Measurements from ENCODE around the gene TLE1. TPM values are rescaled to one million over a fixed set of nuclear protein-coding genes. Genes with fewer than 3 reads are reported as not detected.

The TLE1 gene
- total RNA-seq, 1 experiment from 2014 or later: 79.3 TPM

GRCh38 chr9:81650586-81651515 lies 38.5 kb downstream of the TLE1 start:
- H3K23ac ChIP-seq (ENCODE audit: insufficient read length, low read depth, low read length): no peak overlapping the region
- H3K36me3 Mint-ChIP-seq (ENCODE audit: insufficient read depth in 1 of 3, low read depth in 3 of 3): peaks cover 24 to 56% (median 45%) of the 10 kb centered on the region in 3 experiments; a peak in 6 of 7 replicates

More at GRCh38 chr9:81650586-81651515, 38.5 kb downstream of the TLE1 start:
- Histone ChIP-seq H4K8ac (replicated peaks; ENCODE audit: insufficient read length, low read depth, low read length) (no peak overlapping the region), H3K4me2 (ENCODE audit: insufficient read depth, insufficient read length, low read length) (no peak overlapping the region), H3K18ac (ENCODE audit: insufficient read length, low read depth, low read length) (no peak overlapping the region), H3K79me1 (ENCODE audit: insufficient read depth, low read depth, low read length, poor library complexity, severe bottlenecking) (peaks cover 4% of the 10 kb centered on the region), H2AFZ (ENCODE audit: low read length) (no peak overlapping the region), H3K9me3 (ENCODE audit: control insufficient read depth, low read depth, low read length) (no peaks in the 10 kb centered on the region), H4K20me1 (ENCODE audit: control insufficient read depth, insufficient read depth, insufficient read length) (no peaks in the 10 kb centered on the region), H2BK5ac (ENCODE audit: insufficient read length, low read length) (no peak overlapping the region), H2AK5ac (ENCODE audit: insufficient read length, low read length) (no peak overlapping the region), H3K9ac (ENCODE audit: extremely low read depth, insufficient read length, low read length) (no peak overlapping the region), H3K4me1 (ENCODE audit: insufficient read depth, low read length) (peaks cover 12% of the 10 kb centered on the region; the same call in 1 of the 2 replicates), H3K27me3 (ENCODE audit: insufficient read depth, low read length) (no peaks in the 10 kb centered on the region), H3K4ac (ENCODE audit: low read depth, low read length) (no peak overlapping the region), H3K23me2 (ENCODE audit: insufficient read length, low read depth, low read length, poor library complexity, severe bottlenecking) (no peaks in the 10 kb centered on the region), H2BK12ac (ENCODE audit: insufficient read length, low read depth, low read length) (no peak overlapping the region), H2BK15ac (ENCODE audit: low read depth, low read length) (no peak overlapping the region), H3K79me2 (ENCODE audit: insufficient read depth, low read length) (peaks cover 12% of the 10 kb centered on the region; the same call in 1 of the 2 replicates), H3K56ac (ENCODE audit: insufficient read length, low read depth, low read length) (no peak overlapping the region), H2BK20ac (ENCODE audit: low read depth, low read length, poor library complexity, severe bottlenecking) (no peak overlapping the region), H3T11ph (ENCODE audit: low read length) (no peak overlapping the region), H3K27ac (ENCODE audit: insufficient read length, low read depth, low read length) (no peak overlapping the region), H3K14ac (ENCODE audit: insufficient read depth, low read length) (no peak overlapping the region), H4K5ac (ENCODE audit: insufficient read length, low read depth, low read length) (no peak overlapping the region), H2BK120ac (ENCODE audit: low read depth, low read length, poor library complexity, severe bottlenecking) (no peak overlapping the region), H4K91ac (ENCODE audit: insufficient read length, low read depth, low read length) (no peak overlapping the region)
- Mint-ChIP-seq H3K4me1 (peaks cover 75 to 85% of the 10 kb centered on the region in 2 experiments), H3K27ac (peak overlapping the region; percentile 10 to 97 (median 96); a peak in 6 of 7 replicates), H3K27me3 (ENCODE audit: low read depth) (no peaks in the 10 kb centered on the region; the same call in none of the 2 replicates), H3K4me3 (peak overlapping the region in 1 of 2 experiments; percentile 42; a peak in 3 of 5 replicates), H3K9me3 (no peaks in the 10 kb centered on the region)
- no peak for TF ChIP-seq CTCF (conservative IDR thresholded peaks at IDR 0.05)
- DNase-seq: no peak
- no CpG with 5 or more reads among the region's 8 CpGs for WGBS (ENCODE audit: extremely low coverage, insufficient read length, low lambda C conversion rate)
